ENCODE results near the gene KLF12. TPM values are rescaled to one million over a fixed set of nuclear protein-coding genes. Genes with fewer than 3 reads are reported as not detected.

KLF12 gene
- total RNA-seq, 1 experiment from 2014 or later, result 7.8 TPM

DNA sequence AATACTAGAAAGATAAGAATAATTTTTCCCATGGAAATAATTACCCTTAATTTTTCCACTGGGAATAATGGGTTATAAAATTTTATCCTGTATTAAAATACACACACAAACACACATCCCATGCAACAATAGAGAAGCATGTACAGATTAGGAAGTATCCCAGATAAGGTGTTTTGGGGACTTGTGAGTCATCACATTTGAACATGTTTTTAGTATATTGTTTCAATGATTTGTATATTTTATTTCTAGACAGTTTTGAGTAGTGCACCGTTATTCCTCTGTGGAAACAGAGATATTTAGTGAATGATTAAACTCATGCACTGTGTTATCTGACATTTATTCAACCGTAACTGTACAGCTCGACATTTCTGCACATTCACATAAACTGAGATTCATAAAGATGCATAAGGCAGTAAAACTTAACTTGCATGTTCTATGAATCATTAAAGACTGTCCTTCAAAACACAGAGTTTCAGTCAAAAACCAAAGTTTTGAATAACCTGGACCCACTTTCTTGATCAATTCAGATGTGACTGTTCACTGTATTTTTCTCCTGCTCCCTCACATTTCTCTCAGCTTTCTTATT lies 30.1 kb downstream of the KLF12 start:
- POLR2A ChIA-PET, result no interaction called here
- CTCF ChIA-PET, result no interaction called here
- no peaks in the 10 kb centered on the region for H3K79me2 ChIP-seq (ENCODE audit: insufficient read depth, low read length)

More for the DNA sequence above, 30.1 kb downstream of the KLF12 start:
- no peak overlapping the region for H3K9ac ChIP-seq (ENCODE audit: low read length)
- TF ChIP-seq JUND (IDR thresholded peaks at IDR 0.05) (no peak), ZNF274 (IDR thresholded peaks at IDR 0.05; ENCODE audit: low read depth, low read length) (no peak), SRF (IDR thresholded peaks at IDR 0.05; ENCODE audit: low read depth) (no peak), CBX3 (IDR thresholded peaks at IDR 0.05; ENCODE audit: low read depth) (no peak), TCF7L2 (IDR thresholded peaks at IDR 0.05; ENCODE audit: borderline replicate concordance, extremely low read depth, insufficient read depth, insufficient read length) (no peak), EGR1 (IDR thresholded peaks at IDR 0.05; ENCODE audit: low read depth) (no peak), YY1 (IDR thresholded peaks at IDR 0.05; ENCODE audit: extremely low read depth, insufficient replicate concordance, low read depth, low read length) (no peak), SP1 (IDR thresholded peaks at IDR 0.05; ENCODE audit: low read depth) (no peak), ZFX (IDR thresholded peaks at IDR 0.05) (no peak), EZH2phosphoT487 (IDR thresholded peaks at IDR 0.05; ENCODE audit: borderline replicate concordance) (no peak), RAD21 (IDR thresholded peaks at IDR 0.05; ENCODE audit: low read depth) (no peak), ELF1 (IDR thresholded peaks at IDR 0.05; ENCODE audit: borderline replicate concordance, low read depth) (no peak), SIN3A (IDR thresholded peaks at IDR 0.05; ENCODE audit: low read depth) (no peak), FOSL1 (IDR thresholded peaks at IDR 0.05; ENCODE audit: low read depth) (no peak)
- TF ChIP-seq, protein P1, sequence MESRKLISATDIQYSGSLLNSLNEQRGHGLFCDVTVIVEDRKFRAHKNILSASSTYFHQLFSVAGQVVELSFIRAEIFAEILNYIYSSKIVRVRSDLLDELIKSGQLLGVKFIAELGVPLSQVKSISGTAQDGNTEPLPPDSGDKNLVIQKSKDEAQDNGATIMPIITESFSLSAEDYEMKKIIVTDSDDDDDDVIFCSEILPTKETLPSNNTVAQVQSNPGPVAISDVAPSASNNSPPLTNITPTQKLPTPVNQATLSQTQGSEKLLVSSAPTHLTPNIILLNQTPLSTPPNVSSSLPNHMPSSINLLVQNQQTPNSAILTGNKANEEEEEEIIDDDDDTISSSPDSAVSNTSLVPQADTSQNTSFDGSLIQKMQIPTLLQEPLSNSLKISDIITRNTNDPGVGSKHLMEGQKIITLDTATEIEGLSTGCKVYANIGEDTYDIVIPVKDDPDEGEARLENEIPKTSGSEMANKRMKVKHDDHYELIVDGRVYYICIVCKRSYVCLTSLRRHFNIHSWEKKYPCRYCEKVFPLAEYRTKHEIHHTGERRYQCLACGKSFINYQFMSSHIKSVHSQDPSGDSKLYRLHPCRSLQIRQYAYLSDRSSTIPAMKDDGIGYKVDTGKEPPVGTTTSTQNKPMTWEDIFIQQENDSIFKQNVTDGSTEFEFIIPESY (IDR thresholded peaks at IDR 0.05; ENCODE audit: extremely low read depth, insufficient replicate concordance, low read length), result no peak
- TF ChIP-seq, protein P2, sequence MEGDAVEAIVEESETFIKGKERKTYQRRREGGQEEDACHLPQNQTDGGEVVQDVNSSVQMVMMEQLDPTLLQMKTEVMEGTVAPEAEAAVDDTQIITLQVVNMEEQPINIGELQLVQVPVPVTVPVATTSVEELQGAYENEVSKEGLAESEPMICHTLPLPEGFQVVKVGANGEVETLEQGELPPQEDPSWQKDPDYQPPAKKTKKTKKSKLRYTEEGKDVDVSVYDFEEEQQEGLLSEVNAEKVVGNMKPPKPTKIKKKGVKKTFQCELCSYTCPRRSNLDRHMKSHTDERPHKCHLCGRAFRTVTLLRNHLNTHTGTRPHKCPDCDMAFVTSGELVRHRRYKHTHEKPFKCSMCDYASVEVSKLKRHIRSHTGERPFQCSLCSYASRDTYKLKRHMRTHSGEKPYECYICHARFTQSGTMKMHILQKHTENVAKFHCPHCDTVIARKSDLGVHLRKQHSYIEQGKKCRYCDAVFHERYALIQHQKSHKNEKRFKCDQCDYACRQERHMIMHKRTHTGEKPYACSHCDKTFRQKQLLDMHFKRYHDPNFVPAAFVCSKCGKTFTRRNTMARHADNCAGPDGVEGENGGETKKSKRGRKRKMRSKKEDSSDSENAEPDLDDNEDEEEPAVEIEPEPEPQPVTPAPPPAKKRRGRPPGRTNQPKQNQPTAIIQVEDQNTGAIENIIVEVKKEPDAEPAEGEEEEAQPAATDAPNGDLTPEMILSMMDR (IDR thresholded peaks at IDR 0.05 in 2 of 3, conservative IDR thresholded peaks at IDR 0.05 in 1 of 3; ENCODE audit: borderline replicate concordance in 1 of 3, insufficient read depth in 1 of 3, low read depth in 2 of 3, low read length in 2 of 3), result no peak
- TF ChIP-seq, protein P3, sequence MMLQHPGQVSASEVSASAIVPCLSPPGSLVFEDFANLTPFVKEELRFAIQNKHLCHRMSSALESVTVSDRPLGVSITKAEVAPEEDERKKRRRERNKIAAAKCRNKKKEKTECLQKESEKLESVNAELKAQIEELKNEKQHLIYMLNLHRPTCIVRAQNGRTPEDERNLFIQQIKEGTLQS (IDR thresholded peaks at IDR 0.05), result no peak
- TF ChIP-seq, protein P4, sequence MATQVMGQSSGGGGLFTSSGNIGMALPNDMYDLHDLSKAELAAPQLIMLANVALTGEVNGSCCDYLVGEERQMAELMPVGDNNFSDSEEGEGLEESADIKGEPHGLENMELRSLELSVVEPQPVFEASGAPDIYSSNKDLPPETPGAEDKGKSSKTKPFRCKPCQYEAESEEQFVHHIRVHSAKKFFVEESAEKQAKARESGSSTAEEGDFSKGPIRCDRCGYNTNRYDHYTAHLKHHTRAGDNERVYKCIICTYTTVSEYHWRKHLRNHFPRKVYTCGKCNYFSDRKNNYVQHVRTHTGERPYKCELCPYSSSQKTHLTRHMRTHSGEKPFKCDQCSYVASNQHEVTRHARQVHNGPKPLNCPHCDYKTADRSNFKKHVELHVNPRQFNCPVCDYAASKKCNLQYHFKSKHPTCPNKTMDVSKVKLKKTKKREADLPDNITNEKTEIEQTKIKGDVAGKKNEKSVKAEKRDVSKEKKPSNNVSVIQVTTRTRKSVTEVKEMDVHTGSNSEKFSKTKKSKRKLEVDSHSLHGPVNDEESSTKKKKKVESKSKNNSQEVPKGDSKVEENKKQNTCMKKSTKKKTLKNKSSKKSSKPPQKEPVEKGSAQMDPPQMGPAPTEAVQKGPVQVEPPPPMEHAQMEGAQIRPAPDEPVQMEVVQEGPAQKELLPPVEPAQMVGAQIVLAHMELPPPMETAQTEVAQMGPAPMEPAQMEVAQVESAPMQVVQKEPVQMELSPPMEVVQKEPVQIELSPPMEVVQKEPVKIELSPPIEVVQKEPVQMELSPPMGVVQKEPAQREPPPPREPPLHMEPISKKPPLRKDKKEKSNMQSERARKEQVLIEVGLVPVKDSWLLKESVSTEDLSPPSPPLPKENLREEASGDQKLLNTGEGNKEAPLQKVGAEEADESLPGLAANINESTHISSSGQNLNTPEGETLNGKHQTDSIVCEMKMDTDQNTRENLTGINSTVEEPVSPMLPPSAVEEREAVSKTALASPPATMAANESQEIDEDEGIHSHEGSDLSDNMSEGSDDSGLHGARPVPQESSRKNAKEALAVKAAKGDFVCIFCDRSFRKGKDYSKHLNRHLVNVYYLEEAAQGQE (IDR thresholded peaks at IDR 0.05; ENCODE audit: low read depth), result no peak
- H3K4me2 ChIP-seq (ENCODE audit: low read length), result no peak overlapping the region
- no peaks in the 10 kb centered on the region for H3K27me3 ChIP-seq (ENCODE audit: insufficient read depth, low read length)
- no peaks in the 10 kb centered on the region for H3K9me3 ChIP-seq (ENCODE audit: control insufficient read depth in 1 of 2, insufficient read depth in 1 of 2, low read depth in 1 of 2, low read length in 2 of 2)
- ATAC-seq (no peak), DNase-seq (ENCODE audit: low read depth, low spot score) (no peak)
- H4K20me1 ChIP-seq (ENCODE audit: insufficient read depth), result no peaks in the 10 kb centered on the region
- no peaks in the 10 kb centered on the region for H3K36me3 ChIP-seq (ENCODE audit: control insufficient read depth in 1 of 2, insufficient read depth in 2 of 2, low read length in 2 of 2)
- RAD21 ChIA-PET (ENCODE audit: low non-redundant PET in 1 of 2, low total read pairs in 2 of 2, uncharacterized antibody in 2 of 2, unreplicated experiment in 2 of 2), result no interaction called here
- no peaks in the 10 kb centered on the region for H3K9me2 ChIP-seq (ENCODE audit: insufficient read depth)
- H2AFZ ChIP-seq (ENCODE audit: low read depth, low read length, poor library complexity, severe bottlenecking), result no peak overlapping the region
- H3K4me1 ChIP-seq (ENCODE audit: control insufficient read depth in 1 of 2, insufficient read depth in 2 of 2, low read length in 2 of 2), result no peaks in the 10 kb centered on the region
- intact Hi-C loops (cut with micrococcal nuclease), result no loop called here
- no TSS peak for BruUV-seq (replicated peaks)
- H3K4me3 ChIP-seq (replicated peaks in 1 of 2; ENCODE audit: low read depth in 1 of 2, low read length in 2 of 2), result no peak overlapping the region
- H3K27ac ChIP-seq (ENCODE audit: low read depth, low read length), result no peak overlapping the region

All from HCT116 (cell line).